Aorta (tissue), 5 donors: ENCODE measurements around the gene VPS9D1. TPM values are rescaled to one million over a fixed set of nuclear protein-coding genes. Genes with fewer than 3 reads are reported as not detected.
"Not testable (repeated sequence)": the region's sequence is repeated elsewhere in the genome, so short reads cannot be mapped to it uniquely, and the experiment has no call there.

Experiments
- ATAC-seq: fragments of 200-7000 bp; cut with Tn5 transposase; one replicate; pipeline ENCODE4 v1.9.1; 2022; ENCODE audit warnings: moderate library complexity; ENCODE audit not compliant: low FRiP score
- DNase-seq, 2 donors: peaks; one replicate each; pipeline ENCODE4 v3.0.0-alpha.2; 2020
- H3K27ac ChIP-seq, 2 donors: one replicate each; pipeline ENCODE4 v1.5.1; 2013; ENCODE audit warnings: low read length in 2 of 2, mild to moderate bottlenecking in 2 of 2, moderate library complexity in 2 of 2, control low read depth in 1 of 2, inconsistent platforms in 1 of 2, low read depth in 1 of 2
- H3K27me3 ChIP-seq, 2 donors: one replicate each; pipeline ENCODE4 v1.6.1; 2013; ENCODE audit warnings: control low read depth in 1 of 2, low read length in 1 of 2, mild to moderate bottlenecking in 1 of 2, moderate library complexity in 1 of 2; ENCODE audit not compliant: insufficient read depth in 2 of 2, control insufficient read depth in 1 of 2
- H3K36me3 ChIP-seq, 2 donors: one replicate each; pipeline ENCODE4 v1.6.1; 2013; ENCODE audit warnings: control low read depth in 1 of 2, low read length in 1 of 2, mild to moderate bottlenecking in 1 of 2; ENCODE audit not compliant: insufficient read depth in 2 of 2, control insufficient read depth in 1 of 2
- H3K4me1 ChIP-seq, 2 donors: one replicate each; pipeline ENCODE4 v1.6.1; 2013; ENCODE audit warnings: low read length in 2 of 2, control low read depth in 1 of 2, mild to moderate bottlenecking in 1 of 2, moderate library complexity in 1 of 2; ENCODE audit not compliant: insufficient read depth in 2 of 2, control insufficient read depth in 1 of 2
- H3K4me3 ChIP-seq, 2 donors: one replicate each; pipeline ENCODE4 v1.5.1; 2013; ENCODE audit warnings: low read length in 2 of 2, control low read depth in 1 of 2, mild to moderate bottlenecking in 1 of 2
- H3K9me3 ChIP-seq: one replicate; pipeline ENCODE4 v1.6.1; 2013; ENCODE audit warnings: mild to moderate bottlenecking, low read length; ENCODE audit not compliant: control insufficient read depth
- WGBS, 2 donors: extraction: QIAGEN DNeasy Blood & Tissue Kit; methylation state at CpG; one replicate each; pipeline ENCODE4 v1.1.7; 2013; 5-methylcytosine and 5-hydroxymethylcytosine counted together
- intact Hi-C, 2 donors: fragments of 100-400 bp; cut with DNase I; formaldehyde crosslinking; loops; one replicate each; pipeline versions ENCODE4 v1.14.2 to v1.15.0; 2022
- polyA plus RNA-seq, 2 donors: library from polyadenylated mRNA; stranded (reverse); fragments of 200-250 nt; gene quantifications; one replicate each; pipeline ENCODE4 v1.2.3, GENCODE V29; 2013
- total RNA-seq, 2 donors: library from RNA; stranded (reverse); fragmentation: NEBNext Ultra II Directional; extraction: Animal tissue kit (Norgen Biotek cat#: 25700); gene quantifications; one replicate each; pipeline ENCODE4 v1.2.1, GENCODE V29; 2021
- donor health status: healthy with polysubstance abuse.
- donor health status: Bipolar disorder and iron deficiency.
- donor health status: DM: no; HTN: no; CAD: no.
- donor health status: DM: no; HTN: no; CAD: no.
- donor health status: DM: yes; HTN: yes; CAD: no.

The VPS9D1 gene
- total and polyA plus RNA-seq, 4 donors, result 5.1 to 34.5 (median 12.8) TPM

DNA sequence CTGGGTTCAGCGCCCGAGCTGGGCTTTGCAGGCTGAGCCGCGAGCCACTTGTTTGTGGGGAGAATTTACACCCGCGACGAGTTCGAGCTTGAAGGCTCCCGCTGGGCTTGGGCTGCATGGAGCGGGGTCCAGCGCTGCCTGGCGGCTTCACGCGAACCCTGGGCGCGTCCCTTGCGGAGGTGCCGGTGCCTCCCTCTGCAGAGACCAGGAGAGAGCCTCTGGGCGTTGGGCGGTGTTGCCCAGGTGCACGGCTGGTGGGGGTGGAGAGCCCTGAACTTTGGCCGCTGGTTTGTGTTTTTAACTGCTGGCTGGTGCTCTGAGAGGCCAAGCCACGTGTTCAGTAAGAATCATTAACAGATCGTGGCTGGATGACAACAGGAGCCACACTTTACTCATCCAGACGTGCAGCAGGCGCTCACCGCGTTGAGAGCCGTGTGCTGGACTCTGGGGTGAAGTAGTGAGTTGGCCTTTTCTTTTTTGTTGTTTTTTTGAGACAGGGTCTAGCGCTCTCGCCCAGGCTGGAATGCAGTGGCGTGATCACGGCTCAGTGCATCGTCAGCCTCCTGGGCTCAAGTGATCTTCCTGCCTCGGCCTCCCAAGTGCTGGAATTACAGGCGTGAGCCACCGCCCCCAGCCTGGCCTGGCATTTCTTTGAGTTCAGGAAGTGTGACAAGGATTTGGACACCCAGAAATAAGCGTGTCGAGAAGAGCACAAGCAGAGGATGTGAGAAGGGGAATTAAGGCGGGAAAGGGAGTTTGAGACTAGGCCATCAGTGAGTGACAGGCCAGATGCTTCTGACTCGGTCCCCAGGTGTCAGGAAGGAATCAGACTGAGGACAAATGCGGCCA, 33.4 kb downstream of the VPS9D1 start:
- Histone ChIP-seq H3K4me1 (no peaks in the 10 kb centered on the region), H3K9me3 (no peaks in the 10 kb centered on the region), H3K27me3 (no peaks in the 10 kb centered on the region), H3K36me3 (no peaks in the 10 kb centered on the region), H3K4me3 (peak overlapping the region; percentile 86 to 93), H3K27ac (no peak overlapping the region)
- ATAC-seq, result peak; percentile 47
- intact Hi-C loops, result no loop called here
- WGBS, 2 donors, result 12% methylated on average over 42 of the region's 42 CpGs
- peak in 1 of 2 donors; percentile 26 for DNase-seq

- Histone ChIP-seq H3K9me3 (no peaks in the 10 kb centered on the region), H3K4me3 (peak within 1 kb of the TSS; percentile 86 to 93), H3K27me3 (no peaks in the 10 kb centered on the region), H3K4me1 (no peaks in the 10 kb centered on the region), H3K27ac (peak within 1 kb of the TSS in 1 of 2 donors; percentile 68), H3K36me3 (no peaks in the 10 kb centered on the region)
- DNase-seq, result peak; percentile 91 to 96
- intact Hi-C loops, result loop anchor here in 1 of 2 donors (1.0 kb wide), 1 partner anchor 28 kb away; no protein-coding TSS in a partner anchor
- 0 to 1% methylated on average over 54 to 67 of the region's 67 CpGs for WGBS, 2 donors
- peak; percentile 96 for ATAC-seq
Observed at GRCh38 chr16:89686520-89687091, 34.1 kb downstream of the VPS9D1 start, which contains the start of gene CDK10. Gene CDK10, plus strand, starts transcription at chr16:89686689. Its CDS starts 22 bp downstream, at chr16:89686711.

DNA sequence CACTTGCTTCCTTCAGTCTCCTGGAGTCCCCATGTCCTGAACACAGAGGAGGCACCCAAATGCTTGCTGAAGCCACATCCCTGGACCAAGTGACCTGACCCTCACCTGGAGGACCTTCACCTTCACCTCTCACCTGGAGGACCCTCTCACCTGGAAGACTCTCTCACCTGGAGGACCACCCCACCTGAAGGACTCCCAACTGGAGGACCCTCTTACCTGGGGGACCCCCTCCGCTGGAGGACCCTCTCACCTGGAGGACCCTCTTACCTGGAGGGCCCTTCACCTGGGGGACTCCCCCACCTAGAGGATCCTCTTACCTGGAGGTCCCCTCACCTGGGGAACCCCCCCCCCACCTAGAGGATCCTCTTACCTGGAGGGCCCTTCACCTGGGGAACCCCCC, 34.8 kb downstream of the VPS9D1 start:
- no peaks in the 10 kb centered on the region for H3K27me3 ChIP-seq
- ATAC-seq, result peak; percentile 3
- H3K27ac ChIP-seq, result no peak overlapping the region
- no peaks in the 10 kb centered on the region for H3K4me1 ChIP-seq
- peak in 1 of 2 donors; percentile 47 for DNase-seq
- no peak overlapping the region for H3K4me3 ChIP-seq
- H3K9me3 ChIP-seq, result no peaks in the 10 kb centered on the region
- H3K36me3 ChIP-seq, result no peaks in the 10 kb centered on the region
- WGBS, 2 donors, result 94 to 100% methylated on average over 1 of the region's 1 CpG
- intact Hi-C loops, result loop anchor here in 1 of 2 donors (1.0 kb wide), 1 partner anchor 28 kb away; no protein-coding TSS in a partner anchor

GRCh38 chr16:89678258-89678657, 42.4 kb downstream of the VPS9D1 start:
- Histone ChIP-seq H3K27me3 (no peaks in the 10 kb centered on the region), H3K36me3 (no peaks in the 10 kb centered on the region), H3K9me3 (no peaks in the 10 kb centered on the region), H3K4me1 (no peaks in the 10 kb centered on the region), H3K27ac (no peak overlapping the region), H3K4me3 (no peak overlapping the region)
- 100% methylated on average over 2 of the region's 2 CpGs for WGBS, 2 donors
- intact Hi-C loops, result no loop called here
- ATAC-seq, result no peak
- no peak for DNase-seq

- Histone ChIP-seq H3K27me3 (no peaks in the 10 kb centered on the region), H3K9me3 (no peaks in the 10 kb centered on the region), H3K4me3 (no peak overlapping the region), H3K27ac (no peak overlapping the region), H3K4me1 (no peaks in the 10 kb centered on the region), H3K36me3 (no peaks in the 10 kb centered on the region)
- ATAC-seq (no peak), DNase-seq (no peak)
- intact Hi-C loops, result no loop called here
- 93% methylated on average over 16 of the region's 16 CpGs for WGBS, 2 donors
Observed at GRCh38 chr16:89672177-89672941, 48.3 kb downstream of the VPS9D1 start.

GRCh38 chr16:89671565-89671964, 49.1 kb downstream of the VPS9D1 start:
- H3K9me3 ChIP-seq, DNase-seq, intact Hi-C loops, H3K27me3 ChIP-seq, H3K27ac ChIP-seq, H3K4me3 ChIP-seq, ATAC-seq, H3K36me3 ChIP-seq, H3K4me1 ChIP-seq: not testable (repeated sequence)
- 88 to 93% methylated on average over 4 of the region's 4 CpGs for WGBS, 2 donors

DNA sequence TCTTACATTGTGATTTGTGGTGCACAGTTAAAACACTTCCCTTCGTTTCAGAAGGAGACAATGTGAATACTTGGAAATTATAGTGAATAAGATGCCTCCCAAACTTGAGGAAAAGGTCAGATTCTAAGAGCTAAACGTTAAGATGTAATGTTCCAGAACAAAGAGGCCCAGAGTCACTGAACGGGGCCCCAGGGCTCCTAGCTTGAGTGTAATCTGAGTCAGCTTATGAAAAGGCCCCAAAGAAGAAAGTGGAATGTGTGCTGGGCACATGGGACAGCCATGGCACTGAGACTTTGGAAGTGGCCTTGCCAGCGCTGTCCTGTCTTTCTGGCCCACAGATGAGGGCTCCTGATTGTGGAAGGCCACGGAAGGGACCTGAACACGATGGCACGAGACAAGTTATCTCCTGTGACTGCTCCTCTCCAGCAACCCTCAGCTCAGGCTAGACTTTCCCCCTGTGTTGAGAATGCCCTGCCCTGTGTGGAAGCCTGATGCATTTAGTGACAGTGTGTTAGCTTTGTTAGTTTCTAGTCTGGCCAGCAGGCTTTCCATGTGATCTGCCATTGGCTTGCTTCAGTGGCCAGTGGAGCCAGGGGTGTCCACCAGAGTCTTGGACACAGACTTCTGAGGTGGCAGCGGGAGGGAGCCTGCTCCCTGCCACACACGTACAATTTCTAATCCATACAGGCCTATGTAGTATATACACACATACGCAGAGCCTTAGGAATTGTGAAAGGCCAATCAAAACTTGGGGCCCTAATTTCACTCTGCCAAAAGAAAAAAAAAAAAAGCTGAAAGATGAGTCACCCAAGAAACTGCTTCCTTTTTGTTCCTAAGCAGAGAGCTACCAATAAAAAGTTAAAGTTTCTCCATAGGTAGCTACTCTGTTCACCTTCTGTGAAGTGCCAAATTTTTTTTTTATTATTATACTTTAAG, 49.9 kb downstream of the VPS9D1 start:
- Histone ChIP-seq H3K27ac (no peak overlapping the region), H3K9me3 (no peaks in the 10 kb centered on the region), H3K36me3 (no peaks in the 10 kb centered on the region), H3K27me3 (no peaks in the 10 kb centered on the region), H3K4me1 (no peaks in the 10 kb centered on the region), H3K4me3 (no peak overlapping the region)
- intact Hi-C loops, result no loop called here
- WGBS, 2 donors, result 80 to 83% methylated on average over 10 of the region's 10 CpGs
- ATAC-seq, result peak; percentile 48
- DNase-seq, result no peak

- Histone ChIP-seq H3K4me3 (no peak overlapping the region), H3K9me3 (no peaks in the 10 kb centered on the region), H3K4me1 (no peaks in the 10 kb centered on the region), H3K36me3 (no peaks in the 10 kb centered on the region), H3K27ac (no peak overlapping the region), H3K27me3 (no peaks in the 10 kb centered on the region)
- WGBS, 2 donors, result 93 to 96% methylated on average over 11 to 13 of the region's 13 CpGs
- intact Hi-C loops, result no loop called here
- no peak for DNase-seq
- ATAC-seq, result no peak
Observed at GRCh38 chr16:89669755-89670154, 50.9 kb downstream of the VPS9D1 start.
